HG02852 (cell line): ENCODE data around the gene TNNT3.

ENCODE experiments used
- ATAC-seq: cut with Tn5 transposase; IDR thresholded peaks from one replicate; pipeline ENCODE4 v1.9.1; 2021; ENCODE audit warnings: mild to moderate bottlenecking, moderate library complexity; ENCODE audit not compliant: unreplicated experiment

TNNT3 gene

DNA sequence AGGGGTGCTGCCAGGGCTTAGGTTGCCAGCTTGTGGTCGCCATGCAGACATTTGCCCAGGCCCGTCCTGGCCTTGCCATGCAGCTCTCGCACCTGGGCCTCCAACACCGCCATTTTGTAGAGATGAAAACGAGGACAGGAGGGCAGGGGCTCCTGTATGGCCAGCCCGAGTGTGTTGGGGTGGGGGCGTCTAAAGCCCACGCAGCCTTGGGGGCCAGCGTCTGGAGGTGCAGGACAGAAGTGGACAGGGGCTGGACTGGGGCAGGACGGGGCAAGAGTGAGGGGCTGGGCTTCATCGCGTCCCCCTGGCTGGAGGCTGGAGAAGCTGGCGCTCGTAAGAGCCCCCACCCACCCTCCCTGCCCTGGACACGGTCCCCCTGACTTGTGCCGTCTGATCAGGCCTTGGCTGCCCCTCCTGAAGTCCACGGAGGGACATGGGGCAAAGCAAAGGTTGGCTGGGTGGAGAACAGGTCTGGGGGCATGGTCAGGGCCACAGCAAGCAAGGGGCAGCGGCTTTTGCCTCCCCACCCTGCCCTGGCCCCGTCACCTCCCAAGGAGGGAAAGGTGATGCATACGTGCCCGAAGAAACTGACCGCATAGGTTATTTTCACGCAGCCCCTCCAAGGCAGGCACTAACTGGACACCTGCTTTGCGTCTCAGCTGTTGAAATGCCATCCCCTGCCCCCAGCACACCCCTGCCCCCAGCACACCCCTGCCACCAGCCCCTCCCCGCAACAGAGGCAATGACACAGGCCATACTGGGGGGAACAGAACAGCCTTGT lies 815 bp downstream of the TNNT3 start:
- ATAC-seq: no peak

DNA sequence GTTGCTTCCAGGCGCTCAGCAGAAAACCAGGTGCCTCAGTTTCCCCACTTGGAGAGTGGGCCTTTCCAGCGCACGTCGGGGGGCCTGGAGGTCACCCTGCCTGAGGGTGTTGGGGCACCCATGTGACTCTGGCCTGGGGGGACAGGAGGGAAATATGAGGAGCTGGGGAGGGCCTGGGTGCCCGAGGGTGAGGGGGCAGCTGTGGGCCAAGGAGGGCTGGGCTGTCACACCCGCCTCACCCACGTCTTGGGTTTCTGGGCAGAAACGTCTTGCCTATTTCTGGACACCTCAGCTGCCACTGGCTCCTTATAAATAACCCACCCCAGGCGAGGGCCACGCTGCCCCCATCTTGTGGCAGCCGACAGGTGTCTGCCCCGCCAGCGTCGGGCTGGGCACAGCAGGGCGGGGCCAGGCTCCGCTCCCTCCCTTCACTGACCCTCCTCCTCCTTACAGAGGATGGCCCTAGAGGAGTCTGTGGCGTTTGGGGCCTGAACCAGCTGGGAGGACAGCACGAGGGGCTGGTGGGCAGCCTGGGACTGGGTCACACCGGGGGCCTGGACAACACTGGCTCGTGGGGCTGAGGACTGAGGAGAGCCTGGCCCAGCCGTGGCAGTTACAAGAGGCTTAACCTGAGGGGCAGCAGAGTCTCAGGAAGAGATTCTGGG lies 1.5 kb downstream of the TNNT3 start:
- ATAC-seq: no peak

DNA sequence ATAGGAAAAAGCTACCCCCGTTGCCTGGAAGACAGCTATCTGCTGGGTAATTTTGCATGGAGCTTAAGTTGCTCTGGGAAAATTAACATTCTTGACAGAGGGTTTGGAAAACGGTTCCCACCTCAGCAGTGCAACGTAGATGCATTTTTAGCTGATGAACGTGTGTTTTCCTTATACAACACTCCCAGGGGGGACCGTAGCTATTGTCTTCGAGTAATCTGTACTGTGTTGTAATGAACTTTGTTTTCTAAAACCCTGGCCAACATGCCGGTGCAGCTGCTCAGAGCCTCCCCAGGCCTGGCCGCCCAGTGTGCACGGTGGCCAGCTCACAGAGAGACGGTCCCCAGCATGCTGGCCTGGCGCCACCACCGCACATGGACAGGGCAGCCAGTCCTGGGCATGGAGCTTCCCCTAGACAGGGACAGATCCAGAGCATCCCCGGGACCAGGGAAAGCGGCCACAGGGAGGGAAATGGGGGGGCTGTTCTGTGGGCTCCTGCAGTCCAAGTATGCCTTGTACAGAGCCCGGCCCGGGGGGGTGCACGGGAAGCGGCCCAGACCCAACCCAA lies 2.2 kb downstream of the TNNT3 start:
- ATAC-seq: no peak

DNA sequence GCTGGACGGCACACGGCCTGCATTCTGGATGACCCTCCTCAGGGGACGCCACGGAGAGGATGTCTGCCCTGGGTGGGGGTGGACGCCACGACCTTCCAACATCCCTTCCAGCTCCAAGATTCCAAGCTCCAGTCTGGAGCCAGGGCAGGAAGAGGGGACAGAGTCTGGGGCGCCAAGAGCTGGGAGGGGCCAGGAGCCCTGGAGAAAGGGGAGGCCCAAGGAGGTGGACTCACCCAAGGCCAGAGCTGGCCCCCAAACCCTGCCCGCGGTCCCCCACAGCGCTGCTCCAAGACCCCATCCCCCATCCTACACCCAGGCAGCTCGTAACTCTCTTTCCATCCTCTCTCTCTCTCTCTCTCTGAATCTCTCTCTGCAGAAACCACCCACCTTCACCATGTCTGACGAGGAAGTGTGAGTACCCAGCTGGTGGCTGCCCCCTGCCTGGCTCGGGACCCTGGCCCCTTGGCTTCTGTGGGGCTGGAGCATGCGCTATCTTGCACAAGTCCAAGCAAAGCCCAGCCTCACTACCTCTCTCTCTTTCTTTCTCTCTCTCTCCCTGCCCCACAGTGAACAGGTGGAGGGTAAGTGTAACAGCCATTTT lies 3.1 kb downstream of the TNNT3 start:
- no peak for ATAC-seq

DNA sequence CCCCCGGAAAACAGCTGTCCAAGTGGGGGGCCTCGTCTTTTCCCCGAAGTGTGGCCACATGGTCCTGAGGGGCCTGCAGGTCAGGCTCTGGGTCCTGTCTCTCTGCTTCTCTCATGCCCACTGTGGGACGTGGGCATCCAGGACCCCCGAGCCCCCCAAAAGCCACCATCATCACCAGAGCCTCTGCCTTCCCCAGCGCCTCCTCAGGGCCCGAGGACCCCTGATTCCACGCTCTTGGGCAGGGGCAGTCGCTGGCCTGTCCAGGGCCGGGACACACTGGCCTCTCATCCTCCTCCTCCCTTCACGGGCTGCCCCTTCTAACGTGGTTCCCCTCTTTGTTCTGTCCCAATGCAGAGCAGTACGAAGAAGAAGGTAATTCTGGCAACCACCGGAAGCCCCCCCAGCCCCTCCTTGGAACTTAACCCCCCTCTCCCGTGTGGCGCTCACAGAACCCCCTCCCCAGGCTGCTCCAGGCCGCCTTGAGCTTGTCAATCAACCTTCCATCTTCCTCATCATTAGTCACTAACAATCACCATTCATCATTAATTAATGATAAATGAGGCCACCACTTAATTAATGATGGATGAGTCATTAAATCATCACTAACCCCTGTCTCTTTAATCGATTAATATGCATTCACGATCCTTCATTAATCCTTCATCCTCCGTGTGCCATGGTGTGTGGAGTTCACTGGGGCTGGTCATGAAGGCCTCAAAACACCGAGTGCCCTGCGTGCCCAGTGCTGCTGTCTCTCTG lies 3.9 kb downstream of the TNNT3 start:
- ATAC-seq: no peak

DNA sequence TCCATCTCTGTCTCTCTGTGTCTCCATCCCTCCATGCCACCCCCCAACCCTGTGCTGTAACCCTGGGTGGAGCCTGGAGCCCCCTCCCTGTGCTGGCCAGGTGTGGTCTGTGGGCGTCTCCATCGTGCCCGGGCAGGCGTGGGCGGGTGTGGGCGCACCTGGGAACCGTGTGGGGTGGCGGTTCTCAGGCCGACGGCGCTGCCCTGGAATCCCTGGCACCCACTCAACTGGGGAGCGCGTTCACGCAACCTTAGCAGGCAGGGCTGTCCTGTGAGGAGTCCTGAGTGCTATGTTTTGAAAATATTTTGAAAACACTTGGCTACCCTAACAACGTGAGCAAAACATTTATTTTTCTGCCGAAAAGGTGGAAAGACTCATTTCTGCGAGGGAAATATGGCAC lies 4.7 kb downstream of the TNNT3 start:
- no peak for ATAC-seq

DNA sequence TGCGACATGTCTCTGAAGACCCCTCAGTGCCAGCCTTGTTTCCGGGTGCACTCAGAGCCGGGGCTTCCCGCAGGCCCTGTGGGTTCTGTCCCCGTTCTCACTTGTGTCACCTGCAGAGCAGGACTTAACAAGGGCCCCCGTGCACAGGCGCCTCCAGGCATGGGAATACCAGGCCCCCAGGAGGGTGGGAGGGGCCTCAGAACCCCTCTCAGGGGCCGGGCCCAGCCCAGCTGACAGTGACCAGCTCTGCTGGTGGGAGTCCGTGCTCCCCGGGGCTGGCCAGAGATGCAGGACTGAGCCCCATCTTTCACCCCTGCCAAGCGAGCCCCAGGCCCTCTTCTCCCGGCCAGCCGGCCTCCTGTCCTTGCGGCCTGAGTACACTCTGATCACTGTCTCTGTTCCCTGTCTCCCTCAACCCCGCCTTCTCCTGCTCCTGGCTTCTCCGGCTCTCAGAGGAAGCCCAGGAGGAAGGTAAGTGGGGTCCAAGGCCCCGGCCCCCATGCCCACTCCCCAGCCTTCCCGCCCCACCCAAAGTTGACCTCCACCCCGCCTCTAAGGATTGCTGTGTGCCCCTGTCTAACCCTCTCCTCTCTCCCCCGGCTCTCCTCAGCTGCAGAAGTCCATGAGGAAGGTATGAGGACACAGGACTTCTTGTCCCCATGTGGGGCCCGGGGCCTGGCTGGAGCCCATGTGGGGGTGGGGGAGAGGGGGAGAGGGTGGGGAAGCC lies 5.3 kb downstream of the TNNT3 start:
- ATAC-seq: no peak

DNA sequence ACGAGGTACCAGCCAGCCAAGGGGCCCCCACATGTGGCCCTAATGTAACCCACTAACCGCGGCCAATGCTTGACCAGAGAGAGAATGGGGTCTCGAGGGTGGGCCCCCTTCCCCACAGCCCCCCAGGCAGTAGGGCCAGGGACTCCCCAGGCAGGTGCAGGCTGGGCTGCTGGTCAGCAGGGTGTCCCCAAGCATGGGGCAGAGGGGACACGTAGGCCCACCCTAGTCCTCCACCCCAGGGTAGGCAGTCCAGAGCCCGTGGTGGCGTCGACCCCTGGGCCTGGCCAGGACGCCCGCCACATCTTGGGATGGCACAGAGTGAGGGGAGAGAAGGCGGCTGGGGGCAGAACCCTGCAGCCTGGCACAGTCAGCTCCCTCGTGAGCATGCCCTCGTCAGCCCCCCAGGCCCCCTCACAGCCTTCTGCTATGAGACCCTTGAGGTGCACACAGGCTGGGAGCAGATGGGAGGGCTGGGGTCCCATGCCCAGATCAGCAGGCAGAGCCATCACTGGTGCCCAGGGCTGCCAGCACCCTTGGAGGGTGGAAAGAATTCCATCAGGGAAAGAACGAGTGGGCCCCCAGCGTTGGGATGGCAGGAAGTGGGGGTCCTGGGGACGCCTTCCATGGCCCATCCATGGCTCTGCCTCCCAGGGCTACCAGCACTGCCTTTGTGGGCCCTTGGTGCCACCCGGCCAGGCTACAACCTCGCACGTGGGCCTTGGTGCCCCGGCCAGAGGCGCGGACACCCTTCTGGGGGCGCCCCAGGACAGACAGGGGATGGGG lies 6.1 kb downstream of the TNNT3 start:
- no peak for ATAC-seq

DNA sequence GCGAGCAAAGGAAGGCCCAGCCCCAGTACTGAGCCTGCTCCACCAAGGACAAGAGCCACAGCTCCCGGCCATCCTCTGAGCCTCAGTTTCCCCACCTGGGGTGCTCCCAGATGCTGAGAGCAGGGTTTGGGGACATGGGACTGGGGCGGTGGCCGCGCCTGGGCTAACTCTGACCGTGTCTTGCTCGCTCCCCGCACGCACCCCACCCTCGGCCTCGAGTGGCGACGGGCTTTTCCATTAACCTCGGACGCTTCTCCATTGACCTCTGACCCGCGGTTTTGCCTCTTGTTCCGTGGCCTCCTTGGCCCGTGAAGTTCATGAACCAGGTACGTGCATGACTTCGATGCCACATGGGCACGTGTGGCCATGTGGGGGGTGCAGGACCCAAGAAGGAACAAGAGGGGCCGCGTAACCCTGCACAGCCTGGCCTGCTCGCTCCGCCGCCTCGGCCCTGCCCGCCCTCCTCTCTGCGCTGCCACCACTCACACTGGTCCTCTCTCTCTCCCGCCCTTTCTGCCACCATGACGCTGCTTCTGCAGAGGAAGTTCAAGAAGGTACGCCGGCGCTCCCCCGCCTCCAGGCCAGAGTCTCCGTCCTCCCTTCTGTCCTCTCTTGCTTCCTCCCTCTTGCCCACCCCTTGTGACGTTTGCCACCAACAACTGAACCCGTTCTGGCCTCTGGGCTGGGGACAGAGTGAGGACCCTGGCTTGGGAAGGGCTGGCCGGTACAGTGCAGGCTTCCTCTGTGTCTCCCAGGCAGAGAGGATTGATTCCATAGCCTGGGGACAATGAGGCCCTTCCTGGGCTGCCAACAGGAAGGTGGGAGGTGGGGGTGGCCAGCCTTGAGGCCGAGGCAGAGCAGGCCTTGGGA lies 6.9 kb downstream of the TNNT3 start:
- ATAC-seq: no peak

DNA sequence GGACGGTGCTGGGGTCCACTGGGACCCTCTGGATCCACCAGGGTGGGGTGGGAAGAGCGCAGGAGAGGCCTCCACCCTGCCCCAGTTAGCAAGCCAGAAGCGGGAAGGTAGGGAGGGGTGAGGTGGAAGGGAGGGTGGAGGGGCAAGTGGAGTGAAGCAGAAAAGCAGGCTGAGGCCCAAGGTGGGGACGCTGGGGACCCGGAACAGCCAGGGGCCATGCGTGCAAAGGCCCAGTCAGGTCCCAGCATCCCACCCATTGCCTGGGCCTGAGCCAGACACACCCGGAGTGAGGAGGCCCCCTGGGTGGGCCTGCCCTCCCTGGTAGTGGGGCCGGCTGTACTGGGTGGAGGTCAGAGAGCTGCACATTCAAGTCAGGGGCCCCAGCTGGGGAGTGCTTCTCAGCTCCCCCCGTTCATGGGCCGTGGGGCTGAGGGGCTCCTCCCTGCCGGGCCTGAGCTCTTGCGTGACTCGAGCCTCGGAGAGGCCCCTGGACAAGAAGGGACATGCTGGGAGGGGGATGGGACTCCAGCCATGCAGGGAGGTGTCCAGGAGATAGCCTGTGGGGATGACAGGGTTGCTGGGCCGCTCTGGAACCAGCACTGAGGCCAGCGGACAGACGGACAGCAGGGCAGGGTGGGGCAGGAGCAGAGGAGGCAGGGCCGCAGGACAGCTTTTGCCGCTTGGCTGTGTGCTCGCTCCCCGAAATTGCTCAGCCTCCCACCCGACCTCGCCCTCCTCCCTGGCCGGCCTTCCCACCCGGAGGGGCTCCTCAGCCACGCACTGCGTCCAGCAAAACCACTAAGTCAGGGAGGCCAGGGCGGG lies 7.7 kb downstream of the TNNT3 start:
- no peak for ATAC-seq

DNA sequence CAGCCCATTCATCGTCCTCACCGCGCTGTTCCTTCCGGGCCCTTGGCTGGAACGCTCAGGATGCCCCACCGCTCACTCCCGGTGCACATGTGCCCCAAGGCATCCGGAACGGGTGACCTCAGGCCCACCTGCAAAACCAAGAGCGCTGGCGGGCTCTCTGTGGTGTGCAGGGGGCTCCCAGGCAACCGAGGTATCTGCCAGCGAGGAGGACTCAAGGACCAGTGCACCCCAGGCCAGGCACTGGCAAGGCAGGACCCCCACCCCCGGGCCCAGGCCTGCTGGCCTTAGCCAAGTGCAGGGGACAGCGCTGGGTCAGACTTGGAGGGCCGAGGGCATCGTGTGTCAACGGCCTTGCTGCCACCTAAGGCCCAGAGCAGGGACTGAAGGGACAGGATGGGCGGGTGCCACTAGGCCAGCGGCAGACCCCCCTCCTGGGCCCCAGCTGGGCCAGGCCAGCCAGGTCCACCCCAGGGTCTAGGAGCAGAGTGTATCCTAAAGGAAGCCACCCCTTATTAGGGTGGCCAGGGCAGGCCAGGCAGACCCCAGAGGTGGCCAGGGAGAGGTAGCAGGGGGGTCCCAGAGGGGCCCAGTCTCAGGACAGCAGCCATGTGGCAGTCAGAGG lies 8.5 kb downstream of the TNNT3 start:
- ATAC-seq: no peak

DNA sequence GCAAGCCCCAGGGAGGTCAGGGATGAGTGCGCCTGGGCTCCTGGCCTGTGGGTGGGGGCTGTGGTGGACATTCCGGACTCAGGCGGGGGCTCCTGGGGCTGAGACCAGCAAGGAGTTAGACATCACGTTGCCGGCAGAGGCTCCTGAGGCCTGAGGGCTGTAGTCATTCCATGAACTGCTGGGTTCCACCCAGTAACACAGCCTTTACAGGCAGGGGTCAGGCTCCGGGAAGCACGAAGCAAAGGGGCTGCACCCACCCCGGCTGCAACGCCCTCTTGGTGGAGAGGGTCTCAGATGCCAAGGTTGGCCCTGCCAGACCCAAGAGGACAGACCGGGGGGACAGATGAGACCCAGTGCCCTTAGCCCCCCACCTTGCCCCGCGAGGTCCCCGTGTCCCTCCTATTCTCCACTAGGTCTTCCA lies 9.0 kb downstream of the TNNT3 start:
- ATAC-seq: no peak

DNA sequence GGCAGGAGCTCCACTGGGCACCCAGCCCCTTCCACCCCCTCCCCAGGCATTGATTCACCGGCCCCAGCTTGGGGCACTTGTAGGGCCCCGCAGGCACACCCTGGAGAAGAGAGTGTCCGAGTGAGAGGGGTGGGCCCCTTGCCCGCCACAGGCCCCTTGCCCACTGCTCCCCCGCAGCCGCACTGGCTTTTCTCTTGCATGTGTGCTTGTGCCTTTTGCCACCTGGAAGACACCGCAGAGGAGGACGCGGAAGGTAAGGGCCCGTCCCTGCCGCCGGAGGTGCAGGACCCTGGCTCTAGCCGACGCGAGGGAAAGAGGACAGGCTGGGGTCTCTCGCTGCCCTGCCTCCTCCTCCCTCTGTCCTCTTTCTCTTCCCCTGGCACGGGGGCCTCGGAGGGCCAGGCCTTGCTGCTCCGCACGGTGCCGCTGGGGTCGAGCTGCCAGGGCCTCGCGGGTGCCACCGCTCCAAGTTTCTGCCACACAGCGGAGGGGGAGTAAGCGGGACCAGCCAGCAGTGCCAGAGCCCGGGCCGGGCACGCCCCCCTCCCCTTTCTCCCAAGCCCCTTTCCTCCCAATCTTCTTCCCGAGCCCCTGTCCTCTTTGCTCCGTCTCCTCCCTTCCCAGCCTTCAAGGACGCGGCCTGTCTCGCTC lies 9.5 kb downstream of the TNNT3 start:
- ATAC-seq: no peak

DNA sequence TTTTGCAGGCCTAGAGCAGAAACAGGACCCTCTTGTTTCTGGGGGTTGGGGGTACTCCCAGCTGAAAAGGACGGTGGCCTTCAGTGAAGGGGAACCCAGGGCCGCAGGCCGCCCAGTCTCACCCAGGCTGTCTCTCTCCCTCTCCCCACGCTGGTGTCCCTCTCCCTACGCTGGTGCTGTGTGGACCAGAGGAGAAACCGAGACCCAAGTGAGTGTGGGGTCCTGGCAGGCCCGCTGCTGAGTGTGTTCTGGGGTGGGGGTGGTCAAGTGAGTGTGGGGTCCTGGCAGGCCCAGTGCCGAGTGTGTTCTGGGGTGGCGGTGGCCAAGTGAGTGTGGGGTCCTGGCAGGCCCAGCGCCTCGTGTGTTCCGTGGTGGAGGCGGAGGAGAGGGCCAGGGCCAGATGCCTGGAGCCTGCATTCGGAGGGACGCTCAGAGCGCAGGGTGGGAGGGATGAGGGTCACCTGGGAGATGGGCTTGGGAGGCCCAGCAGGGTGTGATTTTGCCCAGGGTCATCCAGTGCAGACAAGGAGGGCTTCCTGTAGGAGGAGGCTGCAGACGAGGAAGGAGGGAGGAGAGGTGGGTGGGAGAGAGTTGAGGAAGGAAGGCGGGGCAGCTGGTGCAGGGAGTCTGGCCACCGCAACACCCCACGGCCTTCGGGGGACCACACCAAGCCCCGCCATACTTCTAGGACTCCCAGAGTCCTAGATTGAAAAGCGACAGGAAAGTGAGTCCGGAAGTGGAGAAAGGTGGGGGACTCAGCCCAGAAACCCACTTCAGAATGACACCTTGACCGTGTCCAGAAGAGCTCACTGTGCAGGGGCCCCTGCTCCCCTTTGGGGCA lies 10.3 kb downstream of the TNNT3 start:
- ATAC-seq: no peak

DNA sequence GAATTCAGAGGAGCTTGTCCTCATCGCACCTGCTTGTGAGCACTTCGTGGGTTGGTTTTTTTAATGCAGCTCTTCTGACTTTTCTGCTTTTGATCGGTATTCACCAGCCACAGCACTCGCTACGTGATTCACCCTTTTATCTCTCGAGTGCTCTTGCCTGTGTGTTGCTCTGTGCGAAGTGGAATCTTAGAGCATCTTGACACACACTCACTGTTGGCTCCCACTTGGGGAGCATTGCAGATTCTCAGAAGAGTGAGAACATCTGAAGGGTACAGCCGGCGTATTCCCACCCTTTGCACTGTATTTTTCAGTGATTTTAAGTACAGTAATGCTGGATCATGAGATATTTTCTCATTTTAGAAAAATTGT lies 10.9 kb downstream of the TNNT3 start:
- no peak for ATAC-seq
